WTC11 (cell line): ENCODE results near the gene PSAT1. TPM values are rescaled to one million over a fixed set of nuclear protein-coding genes. Genes with fewer than 3 reads are reported as not detected.

Source experiments
- ATAC-seq: fragments of 200-7000 bp; cut with Tn5 transposase; 2 replicates; pipeline ENCODE4 v1.10.0; 2021; ENCODE audit warnings: mild to moderate bottlenecking, moderate library complexity
- CTCF ChIA-PET: fragments of 300-600 bp; sonication (Branson Sonifier 250); formaldehyde crosslinking; loops from one replicate; lab custom pipeline; 2021; ENCODE audit warnings: antibody characterized with exemption; lab: Charles Lee
- POLR2A ChIA-PET: fragments of 350-600 bp; sonication (Branson Sonifier 250); formaldehyde crosslinking; loops from one replicate; lab custom pipeline; 2021; ENCODE audit warnings: antibody characterized with exemption; lab: Charles Lee
- DNase-seq: peaks from one replicate; pipeline ENCODE4 v3.0.0; 2021; ENCODE audit warnings: low spot score
- H3K27ac Mint-ChIP-seq: 2 replicates; pipeline ENCODE4 v1.8.0; 2021; ENCODE audit warnings: mixed read lengths
- H3K27me3 Mint-ChIP-seq: 2 replicates; pipeline ENCODE4 v1.8.0; 2021; ENCODE audit warnings: low read depth, mild to moderate bottlenecking, moderate library complexity, mixed read lengths
- H3K36me3 Mint-ChIP-seq: 2 replicates; pipeline ENCODE4 v1.8.0; 2021; ENCODE audit warnings: mixed read lengths
- H3K4me1 Mint-ChIP-seq: 2 replicates; pipeline ENCODE4 v1.8.0; 2022; ENCODE audit warnings: mixed read lengths
- H3K4me3 Mint-ChIP-seq: 2 replicates; pipeline ENCODE4 v1.8.0; 2021; ENCODE audit warnings: mild to moderate bottlenecking, moderate library complexity, mixed read lengths
- H3K9me3 Mint-ChIP-seq: 2 replicates; pipeline ENCODE4 v1.8.0; 2021; ENCODE audit warnings: mixed read lengths
- ARID4B ChIP-seq: sonication (generic); formaldehyde crosslinking; IDR thresholded peaks from 2 replicates; pipeline ENCODE4 v1.8.0; 2023; ENCODE audit warnings: missing genetic modification reagents, mild to moderate bottlenecking, borderline replicate concordance
- CREB1 ChIP-seq: sonication (generic); formaldehyde crosslinking; IDR thresholded peaks from 2 replicates; pipeline ENCODE4 v1.8.0; 2023; ENCODE audit warnings: mild to moderate bottlenecking, missing genetic modification reagents
- CREM ChIP-seq: sonication (generic); formaldehyde crosslinking; IDR thresholded peaks from 2 replicates; pipeline ENCODE4 v1.8.1; 2022; ENCODE audit warnings: mild to moderate bottlenecking, missing genetic modification reagents, moderate library complexity
- CTCF ChIP-seq: fragments of 200-600 bp; IDR thresholded peaks from 2 replicates; pipeline ENCODE4 v1.8.0; 2022; ENCODE audit warnings: antibody characterized with exemption
- E2F5 ChIP-seq: sonication (generic); formaldehyde crosslinking; IDR thresholded peaks from 2 replicates; pipeline ENCODE4 v1.8.1; 2022; ENCODE audit warnings: mild to moderate bottlenecking, moderate library complexity, missing genetic modification reagents
- EMX1 ChIP-seq: fragments of 250-450 bp; sonication (Bioruptor Pico); IDR thresholded peaks from 2 replicates; pipeline ENCODE4 v1.8.0; 2021; ENCODE audit warnings: mild to moderate bottlenecking
- FOXJ3 ChIP-seq: sonication (generic); formaldehyde crosslinking; IDR thresholded peaks from 2 replicates; pipeline ENCODE4 v1.9.0; 2021; ENCODE audit warnings: missing genetic modification reagents, mild to moderate bottlenecking, borderline replicate concordance
- GTF2I ChIP-seq: fragments of 250-450 bp; sonication (Bioruptor Pico); conservative IDR thresholded peaks from 2 replicates; pipeline ENCODE4 v1.4.0; 2021; ENCODE audit warnings: mild to moderate bottlenecking
- IRF2 ChIP-seq: sonication (generic); formaldehyde crosslinking; IDR thresholded peaks from 2 replicates; pipeline ENCODE4 v1.8.0; 2022; ENCODE audit warnings: low read depth, missing genetic modification reagents, borderline replicate concordance
- NFATC4 ChIP-seq: fragments of 250-450 bp; sonication (Bioruptor Pico); IDR thresholded peaks from 2 replicates; pipeline ENCODE4 v1.9.0; 2021; ENCODE audit warnings: mild to moderate bottlenecking
- NR1H2 ChIP-seq: sonication (generic); formaldehyde crosslinking; IDR thresholded peaks from 2 replicates; pipeline ENCODE4 v1.9.0; 2021; ENCODE audit warnings: mild to moderate bottlenecking, moderate library complexity, missing genetic modification reagents
- NR2C2 ChIP-seq: sonication (generic); formaldehyde crosslinking; IDR thresholded peaks from 2 replicates; pipeline ENCODE4 v1.8.0; 2022; ENCODE audit warnings: mild to moderate bottlenecking, missing genetic modification reagents
- OVOL2 ChIP-seq: fragments of 250-450 bp; sonication (Bioruptor Pico); IDR thresholded peaks from 2 replicates; pipeline ENCODE4 v1.9.0; 2021; ENCODE audit warnings: mild to moderate bottlenecking, borderline replicate concordance
- SMAD3 ChIP-seq: sonication (generic); formaldehyde crosslinking; IDR thresholded peaks from 2 replicates; pipeline ENCODE4 v1.8.0; 2022; ENCODE audit warnings: missing genetic modification reagents, mild to moderate bottlenecking, borderline replicate concordance
- SMAD4 ChIP-seq: sonication (generic); formaldehyde crosslinking; IDR thresholded peaks from 2 replicates; pipeline ENCODE4 v1.8.0; 2022; ENCODE audit warnings: mild to moderate bottlenecking, missing genetic modification reagents
- TCF7 ChIP-seq: sonication (generic); formaldehyde crosslinking; IDR thresholded peaks from 2 replicates; pipeline ENCODE4 v1.8.0; 2022; ENCODE audit warnings: mild to moderate bottlenecking, low read depth, missing genetic modification reagents, moderate library complexity
- TEAD1 ChIP-seq: sonication (generic); formaldehyde crosslinking; IDR thresholded peaks from 2 replicates; pipeline ENCODE4 v1.8.0; 2022; ENCODE audit warnings: mild to moderate bottlenecking, missing genetic modification reagents
- TEAD4 ChIP-seq: sonication (generic); formaldehyde crosslinking; IDR thresholded peaks from 2 replicates; pipeline ENCODE4 v1.8.0; 2022; ENCODE audit warnings: mild to moderate bottlenecking, missing genetic modification reagents
- TP53 ChIP-seq: sonication (generic); formaldehyde crosslinking; IDR thresholded peaks from 2 replicates; pipeline ENCODE4 v1.8.1; 2023; ENCODE audit warnings: mild to moderate bottlenecking, missing genetic modification reagents
- ZBTB21 ChIP-seq: sonication (generic); formaldehyde crosslinking; IDR thresholded peaks from 2 replicates; pipeline ENCODE4 v1.8.1; 2023; ENCODE audit warnings: mild to moderate bottlenecking, missing genetic modification reagents, borderline replicate concordance
- ZNF317 ChIP-seq: sonication (generic); formaldehyde crosslinking; IDR thresholded peaks from 2 replicates; pipeline ENCODE4 v1.8.1; 2023; ENCODE audit warnings: low read depth, mild to moderate bottlenecking, moderate library complexity, missing genetic modification reagents, borderline replicate concordance
- ZNF512 ChIP-seq: sonication (generic); formaldehyde crosslinking; IDR thresholded peaks from 2 replicates; pipeline ENCODE4 v1.8.1; 2022; ENCODE audit warnings: missing genetic modification reagents, borderline replicate concordance
- total RNA-seq: library from RNA; stranded (reverse); gene quantifications from 3 replicates; pipeline ENCODE4 v1.2.3, GENCODE V29; 2021
- TF ChIP-seq, protein P1 (sequence below): fragments of 250-450 bp; sonication (Bioruptor Pico); IDR thresholded peaks from 2 replicates; pipeline ENCODE4 v1.9.0; 2021; ENCODE audit warnings: mild to moderate bottlenecking, borderline replicate concordance

PSAT1 gene
- total RNA-seq, 1 experiment from 2014 or later: 240 TPM

GRCh38 chr9:78262655-78263054 lies 34.3 kb upstream of the PSAT1 start (continued):
- TF ChIP-seq ARID4B (CRISPR knock-in tag): no peak
- TF ChIP-seq ZBTB21 (CRISPR knock-in tag): no peak
- TF ChIP-seq SMAD3 (CRISPR knock-in tag): no peak
- no peak for TF ChIP-seq FOXJ3 (CRISPR knock-in tag)
- TF ChIP-seq EMX1 (CRISPR knock-in tag): no peak

DNA sequence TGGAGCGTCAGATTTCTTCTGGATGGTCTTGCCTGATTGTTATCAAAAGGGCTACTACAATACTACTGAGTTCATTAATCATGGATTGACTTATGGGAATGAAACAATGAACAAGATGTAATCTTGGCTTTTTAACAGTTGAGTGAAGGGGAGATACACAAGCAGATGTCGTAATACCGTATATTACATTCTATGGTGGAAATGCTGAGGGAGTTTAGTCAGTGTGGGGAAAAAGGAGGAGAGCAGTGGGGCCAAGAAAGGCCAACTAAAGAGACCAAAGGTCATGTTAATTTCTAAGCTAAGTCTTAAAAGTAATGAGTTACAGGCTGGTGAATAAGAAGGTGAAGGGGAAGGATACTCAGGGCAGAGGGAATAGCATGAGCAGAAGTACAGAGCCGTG lies 29.0 kb upstream of the PSAT1 start:
- Mint-ChIP-seq H3K27me3 (no peaks in the 10 kb centered on the region), H3K4me3 (no peak overlapping the region), H3K9me3 (no peaks in the 10 kb centered on the region), H3K4me1 (no peaks in the 10 kb centered on the region), H3K36me3 (peaks cover 36% of the 10 kb centered on the region), H3K27ac (no peak overlapping the region)
- ATAC-seq (no peak), DNase-seq (no peak)
- TF ChIP-seq ZNF512 (CRISPR knock-in tag) (no peak), TP53 (CRISPR knock-in tag) (no peak), TEAD4 (CRISPR knock-in tag) (no peak), NR1H2 (no peak), NFATC4 (CRISPR knock-in tag) (no peak), SMAD3 (CRISPR knock-in tag) (no peak), E2F5 (CRISPR knock-in tag) (no peak), NR2C2 (no peak), GTF2I (CRISPR knock-in tag) (no peak), CREB1 (CRISPR knock-in tag) (no peak), TEAD1 (no peak), TCF7 (no peak), CTCF (no peak), IRF2 (CRISPR knock-in tag) (no peak), ZNF317 (CRISPR knock-in tag) (no peak), SMAD4 (CRISPR knock-in tag) (no peak), CREM (CRISPR knock-in tag) (no peak), OVOL2 (no peak)
- TF ChIP-seq, protein P1, sequence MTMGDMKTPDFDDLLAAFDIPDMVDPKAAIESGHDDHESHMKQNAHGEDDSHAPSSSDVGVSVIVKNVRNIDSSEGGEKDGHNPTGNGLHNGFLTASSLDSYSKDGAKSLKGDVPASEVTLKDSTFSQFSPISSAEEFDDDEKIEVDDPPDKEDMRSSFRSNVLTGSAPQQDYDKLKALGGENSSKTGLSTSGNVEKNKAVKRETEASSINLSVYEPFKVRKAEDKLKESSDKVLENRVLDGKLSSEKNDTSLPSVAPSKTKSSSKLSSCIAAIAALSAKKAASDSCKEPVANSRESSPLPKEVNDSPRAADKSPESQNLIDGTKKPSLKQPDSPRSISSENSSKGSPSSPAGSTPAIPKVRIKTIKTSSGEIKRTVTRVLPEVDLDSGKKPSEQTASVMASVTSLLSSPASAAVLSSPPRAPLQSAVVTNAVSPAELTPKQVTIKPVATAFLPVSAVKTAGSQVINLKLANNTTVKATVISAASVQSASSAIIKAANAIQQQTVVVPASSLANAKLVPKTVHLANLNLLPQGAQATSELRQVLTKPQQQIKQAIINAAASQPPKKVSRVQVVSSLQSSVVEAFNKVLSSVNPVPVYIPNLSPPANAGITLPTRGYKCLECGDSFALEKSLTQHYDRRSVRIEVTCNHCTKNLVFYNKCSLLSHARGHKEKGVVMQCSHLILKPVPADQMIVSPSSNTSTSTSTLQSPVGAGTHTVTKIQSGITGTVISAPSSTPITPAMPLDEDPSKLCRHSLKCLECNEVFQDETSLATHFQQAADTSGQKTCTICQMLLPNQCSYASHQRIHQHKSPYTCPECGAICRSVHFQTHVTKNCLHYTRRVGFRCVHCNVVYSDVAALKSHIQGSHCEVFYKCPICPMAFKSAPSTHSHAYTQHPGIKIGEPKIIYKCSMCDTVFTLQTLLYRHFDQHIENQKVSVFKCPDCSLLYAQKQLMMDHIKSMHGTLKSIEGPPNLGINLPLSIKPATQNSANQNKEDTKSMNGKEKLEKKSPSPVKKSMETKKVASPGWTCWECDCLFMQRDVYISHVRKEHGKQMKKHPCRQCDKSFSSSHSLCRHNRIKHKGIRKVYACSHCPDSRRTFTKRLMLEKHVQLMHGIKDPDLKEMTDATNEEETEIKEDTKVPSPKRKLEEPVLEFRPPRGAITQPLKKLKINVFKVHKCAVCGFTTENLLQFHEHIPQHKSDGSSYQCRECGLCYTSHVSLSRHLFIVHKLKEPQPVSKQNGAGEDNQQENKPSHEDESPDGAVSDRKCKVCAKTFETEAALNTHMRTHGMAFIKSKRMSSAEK (CRISPR knock-in tag): no peak
- POLR2A ChIA-PET: no interaction called here
- CTCF ChIA-PET: no interaction called here
